Activated CD4-positive, alpha-beta T cell treated with anti-CD3 and anti-CD28 coated beads, Interleukin-2, amount 10 ng/mL, durations not matched to agents 24 days and 14 days (primary cell): ENCODE results near the gene TASOR. TPM values are rescaled to one million over a fixed set of nuclear protein-coding genes. Genes with fewer than 3 reads are reported as not detected.
"Not testable (repeated sequence)": the region's sequence is repeated elsewhere in the genome, so short reads cannot be mapped to it uniquely, and the experiment has no call there.

Experiments used
- DNase-seq: peaks from one replicate; pipeline ENCODE4 v3.0.0; 2022
- H3K27ac Mint-ChIP-seq: one replicate; pipeline ENCODE4 v1.8.0; 2022; ENCODE audit warnings: mild to moderate bottlenecking, mixed read lengths
- H3K27me3 Mint-ChIP-seq: one replicate; pipeline ENCODE4 v1.8.0; 2022; ENCODE audit warnings: mixed read lengths
- H3K36me3 Mint-ChIP-seq: one replicate; pipeline ENCODE4 v1.8.0; 2022; ENCODE audit warnings: low read depth, mild to moderate bottlenecking, mixed read lengths
- H3K4me1 Mint-ChIP-seq: one replicate; pipeline ENCODE4 v1.8.0; 2021; ENCODE audit warnings: mixed read lengths
- H3K4me3 Mint-ChIP-seq: one replicate; pipeline ENCODE4 v1.8.0; 2022; ENCODE audit warnings: mild to moderate bottlenecking, moderate library complexity, mixed read lengths
- H3K9me3 Mint-ChIP-seq: one replicate; pipeline ENCODE4 v1.8.0; 2021; ENCODE audit warnings: mixed read lengths
- intact Hi-C: fragments of 100-400 bp; cut with micrococcal nuclease; formaldehyde crosslinking; loops from one replicate; pipeline ENCODE4 v1.15.1; 2023
- total RNA-seq: library from RNA; stranded (reverse); gene quantifications from 2 replicates; pipeline ENCODE4 v1.2.3, GENCODE V29; 2022

TASOR gene, protein sequence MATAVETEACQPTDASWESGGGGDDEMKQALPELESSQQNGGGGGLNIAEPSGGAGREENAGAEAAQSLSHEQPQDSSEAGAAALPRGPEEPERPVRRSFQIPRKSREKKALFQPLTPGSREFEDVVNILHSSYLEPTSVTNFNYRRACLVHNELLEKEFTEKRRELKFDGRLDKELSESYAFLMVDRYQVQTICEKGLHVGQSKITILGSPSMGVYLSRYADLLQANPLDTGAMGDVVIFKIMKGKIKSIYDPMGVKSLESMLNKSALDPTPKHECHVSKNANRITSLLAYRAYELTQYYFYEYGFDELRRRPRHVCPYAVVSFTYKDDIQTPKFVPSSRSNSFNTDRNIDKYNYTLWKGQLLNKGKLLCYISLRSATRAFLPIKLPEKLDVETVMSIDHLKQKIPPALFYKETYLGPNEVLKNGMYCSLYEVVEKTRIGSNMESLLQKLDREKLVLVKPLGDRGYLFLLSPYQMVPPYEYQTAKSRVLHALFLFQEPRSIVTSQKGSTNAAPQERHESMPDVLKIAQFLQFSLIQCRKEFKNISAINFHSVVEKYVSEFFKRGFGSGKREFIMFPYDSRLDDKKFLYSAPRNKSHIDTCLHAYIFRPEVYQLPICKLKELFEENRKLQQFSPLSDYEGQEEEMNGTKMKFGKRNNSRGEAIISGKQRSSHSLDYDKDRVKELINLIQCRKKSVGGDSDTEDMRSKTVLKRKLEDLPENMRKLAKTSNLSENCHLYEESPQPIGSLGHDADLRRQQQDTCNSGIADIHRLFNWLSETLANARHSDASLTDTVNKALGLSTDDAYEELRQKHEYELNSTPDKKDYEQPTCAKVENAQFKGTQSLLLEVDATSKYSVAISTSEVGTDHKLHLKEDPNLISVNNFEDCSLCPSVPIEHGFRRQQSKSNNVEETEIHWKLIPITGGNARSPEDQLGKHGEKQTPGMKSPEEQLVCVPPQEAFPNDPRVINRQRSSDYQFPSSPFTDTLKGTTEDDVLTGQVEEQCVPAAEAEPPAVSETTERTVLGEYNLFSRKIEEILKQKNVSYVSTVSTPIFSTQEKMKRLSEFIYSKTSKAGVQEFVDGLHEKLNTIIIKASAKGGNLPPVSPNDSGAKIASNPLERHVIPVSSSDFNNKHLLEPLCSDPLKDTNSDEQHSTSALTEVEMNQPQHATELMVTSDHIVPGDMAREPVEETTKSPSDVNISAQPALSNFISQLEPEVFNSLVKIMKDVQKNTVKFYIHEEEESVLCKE (N-terminal part only)
- 65.0 and 65.1 TPM in 2 replicates for total RNA-seq

DNA sequence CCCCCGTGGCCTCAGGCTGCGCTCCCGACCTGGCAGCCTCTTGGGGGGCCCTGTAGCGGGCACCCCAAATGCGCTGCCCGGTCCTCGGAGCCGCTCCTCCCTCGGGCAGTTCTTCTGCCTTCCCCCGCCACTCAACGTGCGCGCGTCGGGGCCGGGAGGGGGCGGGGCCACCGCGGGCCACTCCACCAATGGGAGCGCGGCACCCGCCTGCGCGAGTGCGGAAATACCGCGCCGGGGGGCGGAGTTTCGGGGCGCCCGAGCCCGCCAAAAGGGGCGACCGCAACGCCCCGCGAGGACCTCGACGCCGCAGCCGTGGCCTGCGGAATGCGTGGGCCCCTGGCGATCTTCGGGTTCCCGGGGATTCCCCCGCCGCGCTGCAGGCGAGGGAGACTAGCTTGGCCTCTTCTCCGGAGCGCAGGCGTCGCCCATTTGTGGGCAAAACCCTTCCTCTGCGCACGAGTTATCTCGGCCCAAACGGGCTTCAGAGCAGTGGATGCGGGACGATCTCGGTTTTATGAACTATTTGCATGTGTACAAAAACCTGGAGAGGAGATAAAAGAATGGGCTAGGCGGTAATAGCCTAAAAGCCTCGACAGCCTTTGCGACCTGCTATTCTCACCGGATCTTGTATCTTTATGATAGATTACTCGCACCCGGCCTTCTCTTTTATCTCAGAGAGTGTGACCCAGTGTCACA, at the start of gene TASOR:
TASOR (minus strand) TSS at position 144 of the 696 bp plus-strand sequence. CDS start 259 bp downstream, outside the sequence.
- no peaks in the 10 kb centered on the region for H3K27me3 Mint-ChIP-seq
- intact Hi-C loops, result loop anchor here (1.0 to 5.0 kb wide), 4 partner anchors 116 to 1074 kb away; partner anchors contain the start of genes CCDC66, DENND6A and SLMAP
- H3K9me3 Mint-ChIP-seq, result peaks cover 3% of the 10 kb centered on the region
- H3K27ac Mint-ChIP-seq, result peak within 1 kb of the TSS; percentile 99
- H3K4me3 Mint-ChIP-seq, result peak within 1 kb of the TSS; percentile 100
- peaks cover 28% of the 10 kb centered on the region for H3K4me1 Mint-ChIP-seq
- H3K36me3 Mint-ChIP-seq, result peaks cover 46% of the 10 kb centered on the region
- DNase-seq, result peak; percentile 96

DNA sequence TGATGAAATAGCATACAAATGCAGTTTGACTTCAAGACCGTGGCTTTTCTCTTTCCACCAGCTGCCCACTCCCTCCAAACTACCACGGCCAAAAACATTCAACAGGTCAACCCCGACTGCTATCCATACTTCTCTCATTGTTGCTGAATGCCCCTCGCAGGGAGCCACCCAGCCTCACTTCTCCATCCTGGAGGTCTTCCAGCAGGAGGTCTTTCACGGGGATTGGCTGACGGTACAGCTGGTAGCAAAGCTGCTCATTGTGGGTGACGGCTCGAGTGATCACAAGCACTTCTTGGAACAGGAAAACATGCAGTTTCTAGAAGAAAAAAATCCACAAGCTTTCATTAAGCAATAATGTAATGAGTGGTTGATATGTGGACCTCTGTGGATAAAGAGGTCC, 49.0 kb upstream of the TASOR start:
- intact Hi-C loops, result no loop called here
- Mint-ChIP-seq H3K27ac (peak overlapping the region; percentile 75), H3K4me1 (peaks cover 41% of the 10 kb centered on the region), H3K27me3 (no peaks in the 10 kb centered on the region), H3K9me3 (peaks cover 3% of the 10 kb centered on the region), H3K36me3 (peaks cover 79% of the 10 kb centered on the region), H3K4me3 (no peak overlapping the region)
- no peak for DNase-seq

DNA sequence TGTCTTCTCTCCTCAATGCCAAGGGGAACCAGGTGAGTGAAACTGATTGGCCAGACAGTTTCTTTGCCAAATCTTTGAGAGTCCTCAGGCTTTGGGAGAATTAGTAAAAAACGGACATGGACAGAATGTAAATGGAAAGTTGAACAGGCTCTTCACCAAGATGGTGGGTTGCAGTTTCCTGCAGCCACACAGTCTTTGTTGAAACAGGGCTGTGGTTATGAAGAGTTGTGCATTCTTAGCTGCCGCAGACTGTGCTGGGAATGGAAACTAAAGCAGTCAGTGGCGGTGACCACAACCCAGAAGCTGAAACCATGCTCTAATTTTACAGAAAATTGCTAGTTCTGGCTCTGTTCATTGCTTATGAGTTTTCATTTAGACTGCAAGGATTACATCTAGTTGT, 42.1 kb upstream of the TASOR start:
- DNase-seq, result peak; percentile 92
- peaks cover 72% of the 10 kb centered on the region for H3K36me3 Mint-ChIP-seq
- peaks cover 52% of the 10 kb centered on the region for H3K4me1 Mint-ChIP-seq
- H3K9me3 Mint-ChIP-seq, result no peaks in the 10 kb centered on the region
- peak overlapping the region; percentile 79 for H3K4me3 Mint-ChIP-seq
- intact Hi-C loops, result loop anchor here (1.0 to 5.0 kb wide), 6 partner anchors 28 to 193 kb away; no protein-coding TSS in a partner anchor
- no peaks in the 10 kb centered on the region for H3K27me3 Mint-ChIP-seq
- H3K27ac Mint-ChIP-seq, result peak overlapping the region; percentile 79

DNA sequence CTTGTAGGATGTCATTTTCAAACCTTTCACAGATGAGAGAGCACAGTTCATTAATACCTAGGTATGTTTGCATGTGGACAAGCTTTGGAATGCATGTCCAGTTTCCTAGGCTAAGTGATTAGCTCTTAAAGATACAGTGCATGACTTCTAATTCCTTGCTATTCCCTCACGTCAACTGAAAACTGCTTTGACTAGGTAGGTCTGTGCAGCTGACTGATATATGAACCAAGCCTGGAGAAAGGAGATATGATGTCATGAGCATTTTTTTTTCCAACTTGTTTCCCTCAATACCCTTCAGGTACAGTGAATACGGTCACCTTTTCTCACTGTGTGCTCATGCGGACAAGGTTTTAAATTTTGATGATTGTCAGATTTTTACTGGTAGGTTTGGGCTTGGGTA, 41.6 kb upstream of the TASOR start:
- Mint-ChIP-seq H3K9me3 (no peaks in the 10 kb centered on the region), H3K4me1 (peaks cover 52% of the 10 kb centered on the region), H3K27me3 (no peaks in the 10 kb centered on the region), H3K27ac (peak overlapping the region; percentile 79), H3K36me3 (peaks cover 72% of the 10 kb centered on the region), H3K4me3 (peak overlapping the region; percentile 79)
- no peak for DNase-seq
- intact Hi-C loops, result loop anchor here (1.0 to 5.0 kb wide), 6 partner anchors 29 to 194 kb away; no protein-coding TSS in a partner anchor

DNA sequence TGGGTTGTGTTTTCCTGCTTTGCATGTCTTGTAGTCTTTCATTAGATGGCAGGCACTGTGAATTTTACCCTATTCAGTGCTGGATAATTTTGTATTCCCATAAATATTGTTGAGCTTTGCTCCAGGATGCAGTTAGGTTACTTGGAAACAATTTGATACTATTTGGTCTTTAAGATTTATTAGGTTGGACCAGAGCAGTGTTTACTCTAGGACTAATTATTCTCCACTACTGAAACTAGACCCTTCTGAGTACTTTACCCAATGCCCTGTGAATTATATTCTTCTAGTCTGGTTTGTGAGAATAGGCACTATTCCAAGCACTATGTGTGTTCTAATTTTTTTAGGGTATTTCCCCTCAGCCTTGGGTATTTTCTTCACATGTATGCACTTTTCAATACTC, 37.8 kb upstream of the TASOR start:
- Mint-ChIP-seq H3K27ac (peak overlapping the region; percentile 67), H3K4me3 (no peak overlapping the region), H3K27me3 (no peaks in the 10 kb centered on the region), H3K36me3 (peaks cover 53% of the 10 kb centered on the region), H3K9me3 (no peaks in the 10 kb centered on the region), H3K4me1 (peaks cover 41% of the 10 kb centered on the region)
- intact Hi-C loops, result no loop called here
- DNase-seq, result no peak

DNA sequence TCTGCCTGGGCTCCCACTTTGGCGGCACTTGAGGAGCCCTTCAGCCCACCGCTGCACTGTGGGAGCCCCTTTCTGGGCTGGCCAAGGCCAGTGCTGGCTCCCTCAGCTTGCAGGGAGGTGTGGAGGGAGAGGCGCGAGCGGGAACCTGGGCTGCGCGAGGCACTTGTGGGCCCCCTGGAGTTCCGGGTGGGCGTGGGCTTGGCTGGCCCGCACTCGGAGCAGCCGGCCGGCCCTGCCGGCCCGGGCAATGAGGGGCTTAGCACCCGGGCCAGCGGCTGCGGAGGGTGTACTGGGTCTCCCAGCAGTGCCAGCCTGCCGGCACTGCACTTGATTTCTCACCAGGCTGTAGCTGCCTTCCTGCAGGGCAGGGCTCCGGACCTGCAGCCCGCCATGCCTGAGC, 35.7 kb upstream of the TASOR start:
- intact Hi-C loops, H3K27ac Mint-ChIP-seq, H3K9me3 Mint-ChIP-seq, H3K4me3 Mint-ChIP-seq, H3K27me3 Mint-ChIP-seq, DNase-seq: not testable (repeated sequence)
- peaks cover 27% of the 10 kb centered on the region for H3K4me1 Mint-ChIP-seq
- peaks cover 40% of the 10 kb centered on the region for H3K36me3 Mint-ChIP-seq

DNA sequence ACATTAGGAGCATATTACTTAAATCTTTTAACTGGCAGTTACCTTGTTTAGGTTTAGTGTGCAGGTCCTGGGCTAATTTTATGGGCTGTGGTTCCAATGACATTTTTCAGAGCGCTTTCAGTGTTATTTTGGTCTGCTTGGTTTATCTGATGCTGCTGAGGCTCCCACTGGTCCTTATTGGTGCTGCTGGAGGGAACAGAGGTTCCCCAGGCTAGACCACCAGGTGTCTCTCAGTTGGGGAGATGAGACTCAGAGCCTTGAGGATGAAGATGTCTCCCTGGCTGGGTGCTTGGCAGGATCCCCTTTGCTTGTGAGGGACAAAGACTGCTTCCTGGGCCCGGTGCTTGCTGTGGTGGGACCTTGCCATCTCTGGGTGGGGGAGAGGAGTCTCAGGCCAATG, 28.3 kb upstream of the TASOR start:
- H3K27me3 Mint-ChIP-seq, result no peaks in the 10 kb centered on the region
- intact Hi-C loops, result no loop called here

DNA sequence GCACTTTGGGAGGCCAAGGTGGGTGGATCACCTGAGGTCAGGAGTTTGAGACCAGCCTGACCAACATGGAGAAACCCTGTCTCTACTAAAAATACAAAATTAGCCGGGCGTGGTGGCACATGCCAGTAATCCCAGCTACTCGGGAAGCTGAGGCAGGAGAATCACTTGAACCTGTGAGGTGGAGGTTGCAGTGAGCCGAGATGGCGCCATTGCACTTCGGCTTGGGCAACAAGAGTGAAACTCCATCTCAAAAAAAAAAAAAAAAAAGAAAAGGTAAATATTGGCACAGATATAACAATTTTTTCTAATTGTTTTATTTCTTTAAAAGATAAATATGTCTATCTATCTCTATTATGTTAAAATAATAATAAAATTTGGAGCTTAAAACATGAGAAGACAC, 24.3 kb upstream of the TASOR start:
- H3K4me3 Mint-ChIP-seq, H3K36me3 Mint-ChIP-seq, H3K9me3 Mint-ChIP-seq, DNase-seq, H3K27me3 Mint-ChIP-seq, H3K27ac Mint-ChIP-seq, intact Hi-C loops: not testable (repeated sequence)
- peaks cover 20% of the 10 kb centered on the region for H3K4me1 Mint-ChIP-seq

More for the DNA sequence above, 28.3 kb upstream of the TASOR start:
- H3K4me3 Mint-ChIP-seq, result no peak overlapping the region
- H3K4me1 Mint-ChIP-seq, result no peaks in the 10 kb centered on the region
- no peak overlapping the region for H3K27ac Mint-ChIP-seq
- H3K9me3 Mint-ChIP-seq, result peaks cover 5% of the 10 kb centered on the region
- H3K36me3 Mint-ChIP-seq, result peaks cover 2% of the 10 kb centered on the region
- no peak for DNase-seq

DNA sequence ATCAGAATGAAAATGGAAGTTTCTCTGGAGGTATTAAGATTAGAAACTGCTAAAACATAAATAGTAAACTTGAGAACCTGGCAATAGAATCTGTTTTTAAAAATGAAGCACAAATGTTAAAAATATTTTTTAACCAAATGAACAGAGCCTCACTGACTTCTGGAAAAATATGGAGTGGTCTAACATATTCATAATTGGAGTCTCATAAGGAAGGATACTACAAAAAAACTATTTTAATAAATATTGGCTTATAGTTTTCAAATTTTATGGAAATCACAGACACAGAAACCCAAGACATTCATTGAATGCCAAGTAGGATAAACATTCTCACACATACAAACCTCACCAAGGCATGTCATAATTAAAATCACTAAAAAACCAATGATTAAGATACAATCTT, 23.6 kb upstream of the TASOR start:
- Mint-ChIP-seq H3K27me3 (no peaks in the 10 kb centered on the region), H3K4me1 (peaks cover 21% of the 10 kb centered on the region), H3K36me3 (no peaks in the 10 kb centered on the region), H3K9me3 (peaks cover 3% of the 10 kb centered on the region), H3K27ac (no peak overlapping the region), H3K4me3 (no peak overlapping the region)
- intact Hi-C loops, result no loop called here
- DNase-seq, result no peak

DNA sequence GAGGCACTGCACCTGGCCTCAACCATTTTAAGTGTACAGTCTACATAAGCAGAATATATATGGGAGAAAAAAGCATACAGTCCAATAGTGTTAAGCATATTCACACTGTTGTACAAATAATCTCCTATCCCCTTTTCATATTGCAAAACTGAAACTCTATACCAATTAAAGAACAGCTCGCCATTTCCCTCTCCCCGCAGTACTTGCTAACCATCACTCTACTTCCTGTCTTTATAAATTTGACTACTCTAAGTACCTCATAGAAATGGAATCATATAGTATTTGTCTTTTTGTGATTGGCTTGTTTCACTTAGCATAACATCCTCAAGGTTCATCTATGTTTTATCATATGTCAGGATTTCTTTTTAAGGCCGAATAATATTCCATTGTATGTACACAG, 21.6 kb upstream of the TASOR start:
- Mint-ChIP-seq H3K36me3 (no peaks in the 10 kb centered on the region), H3K27me3 (no peaks in the 10 kb centered on the region), H3K27ac (peak overlapping the region; percentile 64), H3K4me1 (peaks cover 27% of the 10 kb centered on the region), H3K9me3 (peaks cover 3% of the 10 kb centered on the region), H3K4me3 (peak overlapping the region; percentile 32)
- intact Hi-C loops, result loop anchor here (5.0 kb wide), 1 partner anchor 158 kb away; no protein-coding TSS in a partner anchor
- no peak for DNase-seq

DNA sequence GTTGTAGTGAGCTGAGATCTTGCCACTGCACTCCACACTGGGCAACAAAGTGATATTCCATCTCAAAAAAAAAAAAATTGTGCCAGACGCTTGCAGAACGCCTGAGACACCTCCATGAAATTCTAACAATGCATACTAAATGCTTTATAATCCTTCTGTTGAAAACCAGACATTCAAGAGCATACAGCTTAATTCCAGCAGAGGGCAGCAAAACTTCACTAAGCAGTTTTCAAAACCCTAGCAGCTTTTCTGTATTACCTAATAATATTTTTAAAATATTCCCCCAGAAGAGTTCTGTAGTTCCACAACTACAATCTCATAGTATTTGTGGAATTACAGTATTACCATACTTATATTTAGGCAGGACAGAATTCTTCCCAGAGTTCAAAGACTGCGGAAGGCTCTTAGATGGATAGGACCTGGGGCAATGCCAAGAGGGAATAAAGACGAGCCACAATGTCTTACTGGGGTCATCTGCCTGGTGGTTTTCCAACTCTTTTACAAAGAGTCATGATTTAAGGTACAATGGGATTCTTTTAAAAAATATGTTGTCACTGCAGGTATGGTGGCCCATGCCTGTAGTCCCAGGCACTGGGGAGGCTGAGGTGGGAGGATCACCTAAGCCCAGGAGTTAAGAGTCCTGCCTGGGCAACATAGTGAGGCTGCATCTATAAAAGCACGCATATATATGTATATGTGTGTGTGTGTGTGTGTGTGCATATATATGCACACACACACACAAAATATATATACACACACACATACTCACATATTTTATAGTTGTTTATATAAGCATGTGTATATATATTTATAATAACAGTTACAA, 19.6 kb upstream of the TASOR start:
- Mint-ChIP-seq H3K36me3 (no peaks in the 10 kb centered on the region), H3K27me3 (no peaks in the 10 kb centered on the region), H3K27ac (no peak overlapping the region), H3K4me1 (peaks cover 27% of the 10 kb centered on the region), H3K9me3 (peaks cover 3% of the 10 kb centered on the region), H3K4me3 (no peak overlapping the region)
- intact Hi-C loops, result loop anchor here (1.0 to 5.0 kb wide), 4 partner anchors 97 to 287 kb away; no protein-coding TSS in a partner anchor
- DNase-seq, result peak; percentile 87

DNA sequence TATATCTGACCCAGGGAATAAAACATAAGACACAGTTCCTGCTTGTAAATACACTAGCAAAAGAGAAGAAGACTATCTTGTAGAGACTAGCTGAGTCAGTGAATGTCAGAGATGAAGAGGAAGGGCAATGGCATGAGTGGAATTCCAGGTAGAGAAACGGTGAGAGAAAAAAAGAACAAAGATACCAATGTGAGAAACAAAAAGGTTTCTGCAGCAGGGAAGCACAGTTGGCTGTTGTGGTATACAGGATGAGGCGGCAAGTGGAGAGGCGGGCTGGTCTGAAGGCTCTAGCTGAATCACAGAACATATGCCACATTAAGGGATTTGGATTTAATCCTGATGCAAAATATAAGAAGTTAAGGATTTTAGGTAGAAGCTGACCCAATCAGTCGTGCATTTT, 17.1 kb upstream of the TASOR start:
- H3K36me3 Mint-ChIP-seq, result no peaks in the 10 kb centered on the region
- H3K27me3 Mint-ChIP-seq, result no peaks in the 10 kb centered on the region
- no peak overlapping the region for H3K4me3 Mint-ChIP-seq
- H3K4me1 Mint-ChIP-seq, result peaks cover 29% of the 10 kb centered on the region
- H3K9me3 Mint-ChIP-seq, result no peaks in the 10 kb centered on the region
- intact Hi-C loops, result loop anchor here (5.0 kb wide), 1 partner anchor 162 kb away; no protein-coding TSS in a partner anchor
- H3K27ac Mint-ChIP-seq, result no peak overlapping the region
- peak; percentile 51 for DNase-seq
